HUES48 (cell line): ENCODE data around the gene CACNA1C.

Experiments used
- H3K27ac ChIP-seq: one replicate; pipeline ENCODE4 v1.7.0; 2013; ENCODE audit warnings: low read depth, low read length, inconsistent platforms
- H3K27me3 ChIP-seq: 2 replicates; pipeline ENCODE4 v1.6.1; 2013; ENCODE audit warnings: mild to moderate bottlenecking, low read length; ENCODE audit not compliant: control insufficient read depth, insufficient read depth
- H3K36me3 ChIP-seq: 2 replicates; pipeline ENCODE4 v1.6.1; 2013; ENCODE audit warnings: low read length; ENCODE audit not compliant: control insufficient read depth, insufficient read depth
- H3K4me1 ChIP-seq: 2 replicates; pipeline ENCODE4 v1.6.1; 2013; ENCODE audit warnings: mild to moderate bottlenecking, low read length; ENCODE audit not compliant: control insufficient read depth, insufficient read depth
- H3K4me3 ChIP-seq: 2 replicates; pipeline ENCODE4 v1.5.1; 2013; ENCODE audit warnings: mild to moderate bottlenecking, low read depth, low read length
- H3K9ac ChIP-seq: 2 replicates; pipeline ENCODE4 v1.6.1; 2013; ENCODE audit warnings: mild to moderate bottlenecking, low read depth, low read length, moderate library complexity
- H3K9me3 ChIP-seq: 2 replicates; pipeline ENCODE4 v1.6.1; 2013; ENCODE audit warnings: low read length; ENCODE audit not compliant: control insufficient read depth, insufficient read depth

Gene CACNA1C

GRCh38 chr12:2142068-2142467 is 89.3 kb downstream of the CACNA1C start:
- Histone ChIP-seq H3K4me1 (no peaks in the 10 kb centered on the region), H3K9ac (no peak overlapping the region), H3K27ac (no peak overlapping the region), H3K27me3 (no peaks in the 10 kb centered on the region), H3K9me3 (no peaks in the 10 kb centered on the region), H3K4me3 (no peak overlapping the region), H3K36me3 (no peaks in the 10 kb centered on the region)

- no peak overlapping the region for H3K9ac ChIP-seq
- H3K27me3 ChIP-seq: no peaks in the 10 kb centered on the region
- H3K4me1 ChIP-seq: no peaks in the 10 kb centered on the region
- H3K27ac ChIP-seq: no peak overlapping the region
- no peaks in the 10 kb centered on the region for H3K9me3 ChIP-seq
- no peaks in the 10 kb centered on the region for H3K36me3 ChIP-seq
- H3K4me3 ChIP-seq: no peak overlapping the region
Observed at GRCh38 chr12:2144951-2145350, 92.2 kb downstream of the CACNA1C start.

- H3K4me3 ChIP-seq: no peak overlapping the region
- H3K27me3 ChIP-seq: no peaks in the 10 kb centered on the region
- no peak overlapping the region for H3K9ac ChIP-seq
- H3K9me3 ChIP-seq: no peaks in the 10 kb centered on the region
- H3K36me3 ChIP-seq: no peaks in the 10 kb centered on the region
- H3K4me1 ChIP-seq: no peaks in the 10 kb centered on the region
- H3K27ac ChIP-seq: no peak overlapping the region
Observed at GRCh38 chr12:2145433-2145998, 92.7 kb downstream of the CACNA1C start.

- H3K27me3 ChIP-seq: no peaks in the 10 kb centered on the region
- H3K36me3 ChIP-seq: no peaks in the 10 kb centered on the region
- no peaks in the 10 kb centered on the region for H3K9me3 ChIP-seq
- H3K9ac ChIP-seq: no peak overlapping the region
- H3K4me1 ChIP-seq: no peaks in the 10 kb centered on the region
- H3K27ac ChIP-seq: no peak overlapping the region
- H3K4me3 ChIP-seq: no peak overlapping the region
Observed at GRCh38 chr12:2147335-2147734, 94.5 kb downstream of the CACNA1C start.

GRCh38 chr12:2149091-2149490 is 96.3 kb downstream of the CACNA1C start:
- Histone ChIP-seq H3K36me3 (no peaks in the 10 kb centered on the region), H3K9ac (no peak overlapping the region), H3K4me1 (no peaks in the 10 kb centered on the region), H3K27me3 (no peaks in the 10 kb centered on the region), H3K9me3 (no peaks in the 10 kb centered on the region), H3K27ac (no peak overlapping the region), H3K4me3 (no peak overlapping the region)

GRCh38 chr12:2150833-2151232 is 98.0 kb downstream of the CACNA1C start:
- Histone ChIP-seq H3K4me1 (no peaks in the 10 kb centered on the region), H3K4me3 (no peak overlapping the region), H3K27ac (no peak overlapping the region), H3K27me3 (no peaks in the 10 kb centered on the region), H3K9ac (no peak overlapping the region), H3K36me3 (no peaks in the 10 kb centered on the region), H3K9me3 (no peaks in the 10 kb centered on the region)

- H3K4me3 ChIP-seq: no peak overlapping the region
- no peak overlapping the region for H3K9ac ChIP-seq
- no peak overlapping the region for H3K27ac ChIP-seq
- no peaks in the 10 kb centered on the region for H3K36me3 ChIP-seq
- no peaks in the 10 kb centered on the region for H3K4me1 ChIP-seq
- H3K9me3 ChIP-seq: no peaks in the 10 kb centered on the region
- no peaks in the 10 kb centered on the region for H3K27me3 ChIP-seq
Observed at GRCh38 chr12:2151391-2151790, 98.6 kb downstream of the CACNA1C start.

GRCh38 chr12:2152134-2152533 is 99.3 kb downstream of the CACNA1C start:
- Histone ChIP-seq H3K4me1 (no peaks in the 10 kb centered on the region), H3K4me3 (no peak overlapping the region), H3K9ac (no peak overlapping the region), H3K36me3 (no peaks in the 10 kb centered on the region), H3K9me3 (no peaks in the 10 kb centered on the region), H3K27me3 (no peaks in the 10 kb centered on the region), H3K27ac (no peak overlapping the region)

- Histone ChIP-seq H3K27me3 (no peaks in the 10 kb centered on the region), H3K36me3 (no peaks in the 10 kb centered on the region), H3K27ac (peak overlapping the region; percentile 36), H3K9ac (no peak overlapping the region), H3K4me1 (no peaks in the 10 kb centered on the region), H3K4me3 (no peak overlapping the region), H3K9me3 (no peaks in the 10 kb centered on the region)
Observed at GRCh38 chr12:2154050-2154449, 101.3 kb downstream of the CACNA1C start.

- no peaks in the 10 kb centered on the region for H3K27me3 ChIP-seq
- no peaks in the 10 kb centered on the region for H3K4me1 ChIP-seq
- no peaks in the 10 kb centered on the region for H3K36me3 ChIP-seq
- no peaks in the 10 kb centered on the region for H3K9me3 ChIP-seq
- no peak overlapping the region for H3K9ac ChIP-seq
- H3K4me3 ChIP-seq: no peak overlapping the region
- H3K27ac ChIP-seq: peak overlapping the region; percentile 36
Observed at GRCh38 chr12:2154521-2154920, 101.7 kb downstream of the CACNA1C start.

GRCh38 chr12:2156333-2156732 is 103.5 kb downstream of the CACNA1C start:
- H3K4me3 ChIP-seq: no peak overlapping the region
- no peaks in the 10 kb centered on the region for H3K4me1 ChIP-seq
- no peaks in the 10 kb centered on the region for H3K9me3 ChIP-seq
- H3K27me3 ChIP-seq: no peaks in the 10 kb centered on the region
- no peak overlapping the region for H3K27ac ChIP-seq
- H3K9ac ChIP-seq: no peak overlapping the region
- no peaks in the 10 kb centered on the region for H3K36me3 ChIP-seq

- Histone ChIP-seq H3K27me3 (no peaks in the 10 kb centered on the region), H3K4me1 (no peaks in the 10 kb centered on the region), H3K36me3 (no peaks in the 10 kb centered on the region), H3K9ac (no peak overlapping the region), H3K27ac (no peak overlapping the region), H3K9me3 (no peaks in the 10 kb centered on the region), H3K4me3 (no peak overlapping the region)
Observed at GRCh38 chr12:2160043-2160442, 107.3 kb downstream of the CACNA1C start.
